BLaER1 treated with 17β-estradiol and CSF1 and Interleukin-3, amounts not matched to agents 10 nM and 100 nM (cell line): ENCODE results near the gene PPFIA2.
A peak's percentile ranks its signal among the peaks of the same experiment; 100 is the strongest.

Experiments used
- H3K27ac ChIP-seq, 11 experiments: shearing (Covaris generic); formaldehyde crosslinking; 2 replicates each; pipeline ENCODE4 v1.8.1; 2022
- H3K27me3 ChIP-seq, 11 experiments: shearing (Covaris generic); formaldehyde crosslinking; 2 replicates each; pipeline ENCODE4 v1.8.1; 2022
- H3K36me3 ChIP-seq, 11 experiments: shearing (Covaris generic); formaldehyde crosslinking; 2 replicates each; pipeline ENCODE4 v1.8.1; 2022
- H3K4me1 ChIP-seq, 10 experiments: shearing (Covaris generic); formaldehyde crosslinking; 2 replicates each; pipeline ENCODE4 v1.8.1; 2022
- H3K4me2 ChIP-seq, 11 experiments: shearing (Covaris generic); formaldehyde crosslinking; 2 replicates each; pipeline ENCODE4 v1.8.1; 2022
- H3K4me3 ChIP-seq, 10 experiments: shearing (Covaris generic); formaldehyde crosslinking; 2 replicates each; pipeline ENCODE4 v1.8.1; 2022
- H3K9ac ChIP-seq, 11 experiments: shearing (Covaris generic); formaldehyde crosslinking; 2 replicates each; pipeline ENCODE4 v1.8.1; 2022
- H3K9me3 ChIP-seq, 11 experiments: shearing (Covaris generic); formaldehyde crosslinking; replicated peaks in 1 of 11; 2 replicates each; pipeline ENCODE4 v1.8.1; 2022
- H4K20me1 ChIP-seq, 11 experiments: shearing (Covaris generic); formaldehyde crosslinking; 2 replicates each; pipeline ENCODE4 v1.8.1; 2022
- Cebpa-rat ChIP-seq, 11 experiments: shearing (Covaris generic); IDR thresholded peaks; 2 replicates each; pipeline ENCODE4 v1.8.1; 2022

Gene PPFIA2

DNA sequence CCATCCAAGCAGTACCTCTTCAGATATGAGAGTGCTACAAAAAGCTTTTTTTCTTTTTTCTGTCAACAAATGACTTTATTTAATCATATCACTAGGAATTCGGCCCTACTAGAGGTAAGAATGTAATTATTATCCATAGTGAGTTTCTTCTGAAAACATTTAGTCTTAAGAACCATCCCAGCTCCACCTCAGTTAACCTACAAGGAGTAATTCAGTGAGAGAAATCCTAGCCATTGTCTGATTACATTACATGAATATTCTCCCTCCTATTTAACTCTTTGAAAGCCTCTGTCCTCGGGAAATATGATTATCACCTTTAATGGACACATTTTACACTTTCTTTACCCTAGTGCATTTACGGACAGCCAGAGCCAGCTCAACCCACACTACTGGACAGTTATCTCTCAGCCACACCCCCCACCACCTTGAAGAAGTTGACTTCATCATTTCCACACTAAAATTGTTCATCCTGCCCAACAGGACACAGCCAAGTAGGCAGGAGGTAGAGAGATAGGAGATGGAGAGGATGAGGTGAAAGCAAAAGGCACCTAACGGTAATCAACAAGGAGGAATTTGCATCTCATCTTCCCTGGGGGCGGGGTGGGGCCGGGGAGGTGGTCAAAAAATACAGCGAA, 1.3 kb downstream of the PPFIA2 start:
- H3K9me3 ChIP-seq = peaks cover 0 to 11% (median 4%) of the 10 kb centered on the region in 11 experiments; a peak in 5 of 22 replicates
- H3K4me3 ChIP-seq = peak overlapping the region; percentile 52 to 68 (median 58); a peak in 17 of 20 replicates
- H3K36me3 ChIP-seq = no peaks in the 10 kb centered on the region
- no peaks in the 10 kb centered on the region for H4K20me1 ChIP-seq
- TF ChIP-seq Cebpa-rat (IDR thresholded peaks at IDR 0.05) = no peak
- H3K4me2 ChIP-seq = peak overlapping the region; percentile 65 to 91 (median 79)
- H3K4me1 ChIP-seq = peaks cover 0 to 3% (median 0%) of the 10 kb centered on the region in 10 experiments; a peak in 1 of 20 replicates
- H3K27me3 ChIP-seq = peaks cover 15 to 35% (median 27%) of the 10 kb centered on the region in 11 experiments
- H3K27ac ChIP-seq = no peak overlapping the region
- H3K9ac ChIP-seq = no peak overlapping the region

DNA sequence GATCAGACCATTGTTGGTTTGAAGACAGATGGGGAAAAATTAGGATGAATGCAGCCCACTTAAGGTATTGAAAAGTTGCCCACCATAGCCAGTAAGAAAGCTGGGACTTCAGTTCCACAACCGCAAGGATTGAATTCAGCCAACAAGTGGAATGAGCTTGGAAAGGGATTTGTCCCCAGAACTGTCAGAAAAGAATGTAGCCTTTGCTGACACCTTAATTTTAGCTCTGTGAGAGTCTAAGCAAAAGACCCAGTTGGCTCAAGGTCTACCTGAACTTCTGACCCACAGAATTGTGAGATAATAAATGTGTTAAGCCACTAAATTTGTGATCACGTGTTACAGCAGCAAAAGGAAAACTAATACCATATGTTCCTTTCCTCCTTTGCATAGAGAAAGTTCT, 29.4 kb downstream of the PPFIA2 start:
- H3K27ac ChIP-seq = no peak overlapping the region
- no peak overlapping the region for H3K4me3 ChIP-seq
- no peak for TF ChIP-seq Cebpa-rat (IDR thresholded peaks at IDR 0.05)
- no peak overlapping the region for H3K4me2 ChIP-seq
- no peaks in the 10 kb centered on the region for H4K20me1 ChIP-seq
- no peaks in the 10 kb centered on the region for H3K4me1 ChIP-seq
- H3K27me3 ChIP-seq = no peaks in the 10 kb centered on the region
- H3K9ac ChIP-seq = no peak overlapping the region
- no peaks in the 10 kb centered on the region for H3K36me3 ChIP-seq
- H3K9me3 ChIP-seq = no peaks in the 10 kb centered on the region

DNA sequence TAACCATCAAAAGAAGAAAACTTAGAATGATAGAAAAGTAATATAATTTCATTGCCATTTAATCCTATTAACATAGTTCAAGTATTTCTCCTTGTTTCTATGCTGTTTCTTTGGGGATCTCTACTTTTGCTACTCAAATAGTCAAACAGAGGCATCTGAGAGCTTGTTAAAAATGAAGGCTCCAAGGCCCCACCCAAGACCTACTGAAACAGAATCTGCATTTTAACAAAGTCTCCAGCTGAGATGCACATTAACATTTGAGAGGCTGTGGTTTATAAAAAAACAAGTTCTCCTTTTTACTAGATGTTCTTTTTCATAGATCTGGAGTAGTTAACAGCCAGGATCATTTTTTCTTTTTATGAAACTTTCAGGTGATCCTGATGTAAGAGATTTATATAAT, 31.8 kb downstream of the PPFIA2 start:
- no peak for TF ChIP-seq Cebpa-rat (IDR thresholded peaks at IDR 0.05)
- H3K27me3 ChIP-seq = no peaks in the 10 kb centered on the region
- H3K4me2 ChIP-seq = no peak overlapping the region
- no peaks in the 10 kb centered on the region for H3K9me3 ChIP-seq
- no peaks in the 10 kb centered on the region for H3K4me1 ChIP-seq
- H3K27ac ChIP-seq = no peak overlapping the region
- no peak overlapping the region for H3K9ac ChIP-seq
- no peaks in the 10 kb centered on the region for H4K20me1 ChIP-seq
- H3K36me3 ChIP-seq = no peaks in the 10 kb centered on the region
- no peak overlapping the region for H3K4me3 ChIP-seq

DNA sequence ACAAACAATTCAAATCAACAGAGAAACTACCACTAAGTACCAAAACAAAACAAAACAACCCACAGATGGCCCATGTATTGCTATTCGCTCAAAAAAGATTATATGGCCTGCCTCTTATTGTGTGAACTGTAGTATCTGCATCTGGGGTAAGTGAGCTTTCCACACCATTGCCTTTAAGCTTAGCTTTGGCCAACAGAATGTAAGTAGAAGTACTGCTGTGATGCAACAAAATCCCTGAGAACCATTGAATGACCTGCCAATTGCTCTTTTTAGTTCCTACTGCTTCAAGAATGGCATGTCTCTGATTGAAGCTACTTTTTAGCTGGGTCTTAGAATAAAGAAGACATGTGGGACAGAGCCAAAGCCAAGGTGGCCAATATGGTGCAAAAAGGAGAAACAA, 32.5 kb downstream of the PPFIA2 start:
- H3K4me1 ChIP-seq = no peaks in the 10 kb centered on the region
- TF ChIP-seq Cebpa-rat (IDR thresholded peaks at IDR 0.05) = no peak
- H3K27me3 ChIP-seq = no peaks in the 10 kb centered on the region

DNA sequence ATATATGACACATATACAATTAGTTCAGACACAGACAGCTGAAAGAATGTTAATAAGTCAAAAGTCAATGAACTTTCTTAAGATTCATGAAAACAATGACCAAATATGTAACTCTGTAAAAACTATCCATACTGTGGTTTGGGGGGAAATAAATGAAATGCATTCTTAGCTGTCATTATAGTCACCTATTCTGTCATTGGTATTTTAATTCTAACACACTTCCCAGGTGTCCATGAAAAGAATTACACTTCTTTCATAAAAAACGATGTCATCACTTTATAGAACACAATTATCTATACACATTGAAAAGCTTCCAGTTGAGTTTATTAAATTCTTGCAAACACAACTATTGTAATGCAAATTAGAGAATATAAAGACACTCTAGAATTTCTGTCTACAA, 35.8 kb downstream of the PPFIA2 start:
- Histone ChIP-seq H3K27ac (no peak overlapping the region), H3K9ac (no peak overlapping the region), H3K36me3 (no peaks in the 10 kb centered on the region), H3K4me3 (no peak overlapping the region), H3K9me3 (no peaks in the 10 kb centered on the region), H4K20me1 (no peaks in the 10 kb centered on the region), H3K4me2 (no peak overlapping the region), H3K27me3 (no peaks in the 10 kb centered on the region), H3K4me1 (no peaks in the 10 kb centered on the region)
- no peak for TF ChIP-seq Cebpa-rat (IDR thresholded peaks at IDR 0.05)

More for the DNA sequence above, 32.5 kb downstream of the PPFIA2 start:
- no peaks in the 10 kb centered on the region for H3K36me3 ChIP-seq
- H4K20me1 ChIP-seq = no peaks in the 10 kb centered on the region
- no peaks in the 10 kb centered on the region for H3K9me3 ChIP-seq
- no peak overlapping the region for H3K4me3 ChIP-seq
- no peak overlapping the region for H3K27ac ChIP-seq
- no peak overlapping the region for H3K4me2 ChIP-seq
- H3K9ac ChIP-seq = no peak overlapping the region

DNA sequence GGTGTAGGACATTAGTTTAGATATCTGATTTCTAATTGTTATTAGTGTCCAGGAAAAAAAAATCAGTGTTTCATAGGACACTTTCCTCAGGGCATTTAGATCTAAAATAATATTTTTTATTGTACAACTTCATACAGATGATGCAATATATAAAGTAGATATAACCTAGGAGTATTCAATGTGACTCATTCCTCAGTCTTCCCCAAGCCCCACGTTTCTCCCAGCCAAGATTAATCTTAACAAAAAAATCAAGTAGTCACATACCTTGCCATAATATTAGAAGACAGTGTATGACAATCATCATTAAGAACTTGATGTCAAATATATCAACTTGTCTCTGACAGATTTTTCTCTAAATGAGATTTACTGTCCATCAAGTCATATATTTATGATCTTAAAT, 37.1 kb downstream of the PPFIA2 start:
- H3K36me3 ChIP-seq = no peaks in the 10 kb centered on the region
- 0 out of 22 replicates have a peak, but pooled peaks of 1 of the 11 experiments have one; percentile 13 for TF ChIP-seq Cebpa-rat (IDR thresholded peaks at IDR 0.05)

DNA sequence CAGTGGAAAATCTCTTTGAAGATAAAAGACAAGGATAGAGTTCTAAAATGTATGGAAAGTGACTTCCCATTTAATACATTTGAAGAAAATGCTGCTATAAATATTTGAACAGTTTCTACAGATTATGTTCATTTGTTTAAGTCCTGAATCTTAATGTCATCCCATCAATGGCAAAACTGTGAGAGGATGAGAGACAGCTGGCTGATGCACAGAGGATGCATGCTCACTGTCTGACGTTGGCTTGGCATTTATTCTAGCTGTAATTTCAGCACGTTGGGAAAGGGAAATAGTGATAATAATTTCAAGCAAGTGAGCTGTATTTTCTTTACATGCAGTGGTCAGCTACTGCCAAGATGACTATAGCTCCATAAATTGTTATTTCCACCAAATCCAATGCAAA, 40.5 kb downstream of the PPFIA2 start:
- H3K27me3 ChIP-seq = no peaks in the 10 kb centered on the region
- no peaks in the 10 kb centered on the region for H3K9me3 ChIP-seq
- H3K36me3 ChIP-seq = no peaks in the 10 kb centered on the region
- TF ChIP-seq Cebpa-rat (IDR thresholded peaks at IDR 0.05) = no peak
- no peaks in the 10 kb centered on the region for H3K4me1 ChIP-seq
- no peaks in the 10 kb centered on the region for H4K20me1 ChIP-seq
- H3K4me2 ChIP-seq = no peak overlapping the region
- H3K4me3 ChIP-seq = no peak overlapping the region
- H3K9ac ChIP-seq = no peak overlapping the region
- no peak overlapping the region for H3K27ac ChIP-seq

More for the DNA sequence above, 37.1 kb downstream of the PPFIA2 start:
- Histone ChIP-seq H3K4me1 (no peaks in the 10 kb centered on the region), H3K4me3 (no peak overlapping the region), H3K9ac (no peak overlapping the region), H3K4me2 (no peak overlapping the region), H4K20me1 (no peaks in the 10 kb centered on the region), H3K27ac (no peak overlapping the region), H3K9me3 (no peaks in the 10 kb centered on the region), H3K27me3 (no peaks in the 10 kb centered on the region)

DNA sequence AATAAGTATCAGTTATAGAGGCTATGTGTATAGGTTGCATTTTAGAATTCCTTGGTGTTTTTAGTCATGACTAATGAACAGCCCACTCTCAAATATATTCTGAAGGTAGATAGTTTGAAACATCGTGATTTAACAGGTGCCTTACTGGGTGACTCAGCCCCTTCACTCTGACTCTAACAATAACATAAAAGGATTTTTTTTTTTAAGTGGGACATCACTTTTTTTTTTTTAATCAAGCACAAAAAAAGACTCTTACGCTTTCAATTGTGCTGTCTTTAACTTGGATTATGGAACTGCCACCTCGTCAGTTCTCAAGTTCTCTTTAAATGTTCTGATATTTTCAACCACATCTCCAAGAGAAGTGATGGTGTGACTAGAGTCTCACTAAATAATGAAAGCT, 46.6 kb downstream of the PPFIA2 start:
- Histone ChIP-seq H3K4me3 (no peak overlapping the region), H3K4me2 (no peak overlapping the region), H3K36me3 (no peaks in the 10 kb centered on the region), H3K27me3 (no peaks in the 10 kb centered on the region), H3K4me1 (no peaks in the 10 kb centered on the region), H3K9me3 (no peaks in the 10 kb centered on the region), H3K9ac (no peak overlapping the region), H4K20me1 (no peaks in the 10 kb centered on the region), H3K27ac (no peak overlapping the region)
- TF ChIP-seq Cebpa-rat (IDR thresholded peaks at IDR 0.05) = no peak

DNA sequence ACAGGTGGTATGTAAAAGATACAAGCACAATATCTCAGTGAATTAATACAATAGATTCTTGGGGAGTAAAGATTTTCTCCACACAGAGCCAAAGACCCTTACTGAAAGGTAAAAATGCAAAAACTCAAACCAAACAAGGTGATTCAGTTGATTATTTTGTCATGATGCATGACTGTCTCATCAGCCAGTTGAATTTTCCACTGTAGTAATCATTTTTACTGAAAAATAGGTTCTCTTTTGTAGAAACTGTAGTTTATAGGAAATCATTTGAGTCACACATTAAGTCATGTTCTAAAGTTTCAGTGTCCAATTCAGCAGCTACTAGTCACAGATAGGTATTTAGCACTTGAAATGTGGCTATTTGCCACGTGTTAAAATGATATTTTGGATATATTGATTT, 53.6 kb downstream of the PPFIA2 start:
- no peak for TF ChIP-seq Cebpa-rat (IDR thresholded peaks at IDR 0.05)
- peaks cover 0 to 4% (median 0%) of the 10 kb centered on the region in 11 experiments; a peak in 4 of 22 replicates for H3K9me3 ChIP-seq

DNA sequence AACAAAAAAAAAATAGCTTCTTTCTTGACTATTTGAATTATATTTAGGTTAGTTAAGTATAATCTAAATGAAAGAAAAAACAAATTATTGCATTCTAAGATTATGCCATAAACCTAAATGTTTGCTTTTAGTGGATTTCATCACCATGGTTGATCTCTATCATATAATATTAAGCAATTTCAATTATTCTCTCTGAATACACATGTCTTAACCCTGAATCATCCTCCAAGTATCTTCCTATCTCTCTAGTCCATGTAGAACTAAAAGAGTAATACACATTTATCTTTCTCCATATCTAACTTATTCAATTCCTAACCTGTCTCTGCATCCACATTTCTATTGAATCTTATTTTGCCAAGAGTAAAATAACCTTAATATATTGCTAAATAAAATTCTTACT, 59.6 kb downstream of the PPFIA2 start:
- Histone ChIP-seq H3K36me3 (no peaks in the 10 kb centered on the region), H4K20me1 (no peaks in the 10 kb centered on the region), H3K4me3 (no peak overlapping the region), H3K9me3 (no peaks in the 10 kb centered on the region), H3K27ac (no peak overlapping the region), H3K27me3 (no peaks in the 10 kb centered on the region), H3K4me1 (no peaks in the 10 kb centered on the region), H3K9ac (no peak overlapping the region), H3K4me2 (no peak overlapping the region)
- TF ChIP-seq Cebpa-rat (IDR thresholded peaks at IDR 0.05) = no peak

More for the DNA sequence above, 53.6 kb downstream of the PPFIA2 start:
- Histone ChIP-seq H3K36me3 (no peaks in the 10 kb centered on the region), H3K9ac (no peak overlapping the region), H3K4me1 (no peaks in the 10 kb centered on the region), H3K27me3 (no peaks in the 10 kb centered on the region), H3K27ac (no peak overlapping the region), H3K4me3 (no peak overlapping the region), H3K4me2 (no peak overlapping the region), H4K20me1 (no peaks in the 10 kb centered on the region)
